Liver (tissue), 3 donors: ENCODE data around the gene ZNF280D.

ENCODE experiments used
- EGR1 ChIP-seq, 2 donors: IDR thresholded peaks; 2 replicates each; pipeline ENCODE4 v1.6.1; 2016 to 2018; ENCODE audit warnings: antibody characterized with exemption in 2 of 2, low read depth in 2 of 2
- GABPA ChIP-seq, 2 donors: IDR thresholded peaks in 1 of 2; conservative IDR thresholded peaks in 1 of 2; 2 replicates each; pipeline ENCODE4 v1.6.1; 2016; ENCODE audit warnings: antibody characterized with exemption in 2 of 2, mild to moderate bottlenecking in 1 of 2, moderate library complexity in 1 of 2
- HNF4G ChIP-seq: IDR thresholded peaks from 2 replicates; pipeline ENCODE4 v1.6.1; 2016; ENCODE audit warnings: antibody characterized with exemption
- RAD21 ChIP-seq, 2 donors: IDR thresholded peaks; 2 replicates each; pipeline ENCODE4 v1.6.1; 2016; ENCODE audit warnings: antibody characterized with exemption in 2 of 2, mild to moderate bottlenecking in 2 of 2
- RXRA ChIP-seq, 2 donors: IDR thresholded peaks; 2 replicates each; pipeline ENCODE4 v1.6.1; 2017 to 2018; ENCODE audit warnings: antibody characterized with exemption in 2 of 2, mild to moderate bottlenecking in 1 of 2
- SP1 ChIP-seq: IDR thresholded peaks from 2 replicates; pipeline ENCODE4 v1.6.1; 2018; ENCODE audit warnings: antibody characterized with exemption, mild to moderate bottlenecking
- TAF1 ChIP-seq: conservative IDR thresholded peaks from 2 replicates; pipeline ENCODE4 v1.6.1; 2016; ENCODE audit warnings: antibody characterized with exemption, mild to moderate bottlenecking
- YY1 ChIP-seq: IDR thresholded peaks from 2 replicates; pipeline ENCODE4 v1.6.1; 2016; ENCODE audit warnings: antibody characterized with exemption, mild to moderate bottlenecking
- TF ChIP-seq, protein P1 (sequence below): IDR thresholded peaks from 2 replicates; pipeline ENCODE4 v1.6.1; 2016; ENCODE audit warnings: antibody characterized with exemption, mild to moderate bottlenecking
- TF ChIP-seq, protein P2 (sequence below): fragments of 150-350 bp; IDR thresholded peaks from 2 replicates; pipeline ENCODE4 v1.5.1; 2017; ENCODE audit warnings: improper control_type of control experiment, low read depth, low read length; ENCODE audit not compliant: missing input control
- TF ChIP-seq, protein P3 (sequence below): IDR thresholded peaks from 2 replicates; pipeline ENCODE4 v1.6.1; 2016; ENCODE audit warnings: antibody characterized with exemption
- TF ChIP-seq, protein P4 (sequence below): IDR thresholded peaks from 2 replicates; pipeline ENCODE4 v1.6.1; 2016; ENCODE audit warnings: antibody characterized with exemption
- TF ChIP-seq, protein P5 (sequence below): IDR thresholded peaks from 2 replicates; pipeline ENCODE4 v1.6.1; 2016; ENCODE audit warnings: antibody characterized with exemption
- donor health status: healthy.
- donor health status: healthy.

DNA sequence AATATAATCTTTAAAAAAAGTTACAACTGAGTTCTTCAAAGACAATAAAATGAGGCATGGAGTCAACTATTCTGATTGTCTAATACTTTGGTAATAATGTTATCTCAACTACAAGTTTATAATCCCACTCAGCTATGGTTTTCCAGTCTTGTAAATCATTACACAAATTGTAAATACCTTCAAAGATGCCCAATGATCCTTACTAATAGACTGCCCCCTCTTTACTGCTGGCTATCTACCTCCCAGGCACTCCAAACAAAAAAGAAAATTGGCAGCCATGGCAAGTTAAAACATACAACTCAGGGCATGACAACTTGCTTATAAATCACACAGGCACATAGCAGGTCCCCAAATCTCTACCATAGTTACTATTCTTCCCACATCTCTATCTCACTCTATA is 58.5 kb downstream of the ZNF280D start:
- TF ChIP-seq, protein P1, sequence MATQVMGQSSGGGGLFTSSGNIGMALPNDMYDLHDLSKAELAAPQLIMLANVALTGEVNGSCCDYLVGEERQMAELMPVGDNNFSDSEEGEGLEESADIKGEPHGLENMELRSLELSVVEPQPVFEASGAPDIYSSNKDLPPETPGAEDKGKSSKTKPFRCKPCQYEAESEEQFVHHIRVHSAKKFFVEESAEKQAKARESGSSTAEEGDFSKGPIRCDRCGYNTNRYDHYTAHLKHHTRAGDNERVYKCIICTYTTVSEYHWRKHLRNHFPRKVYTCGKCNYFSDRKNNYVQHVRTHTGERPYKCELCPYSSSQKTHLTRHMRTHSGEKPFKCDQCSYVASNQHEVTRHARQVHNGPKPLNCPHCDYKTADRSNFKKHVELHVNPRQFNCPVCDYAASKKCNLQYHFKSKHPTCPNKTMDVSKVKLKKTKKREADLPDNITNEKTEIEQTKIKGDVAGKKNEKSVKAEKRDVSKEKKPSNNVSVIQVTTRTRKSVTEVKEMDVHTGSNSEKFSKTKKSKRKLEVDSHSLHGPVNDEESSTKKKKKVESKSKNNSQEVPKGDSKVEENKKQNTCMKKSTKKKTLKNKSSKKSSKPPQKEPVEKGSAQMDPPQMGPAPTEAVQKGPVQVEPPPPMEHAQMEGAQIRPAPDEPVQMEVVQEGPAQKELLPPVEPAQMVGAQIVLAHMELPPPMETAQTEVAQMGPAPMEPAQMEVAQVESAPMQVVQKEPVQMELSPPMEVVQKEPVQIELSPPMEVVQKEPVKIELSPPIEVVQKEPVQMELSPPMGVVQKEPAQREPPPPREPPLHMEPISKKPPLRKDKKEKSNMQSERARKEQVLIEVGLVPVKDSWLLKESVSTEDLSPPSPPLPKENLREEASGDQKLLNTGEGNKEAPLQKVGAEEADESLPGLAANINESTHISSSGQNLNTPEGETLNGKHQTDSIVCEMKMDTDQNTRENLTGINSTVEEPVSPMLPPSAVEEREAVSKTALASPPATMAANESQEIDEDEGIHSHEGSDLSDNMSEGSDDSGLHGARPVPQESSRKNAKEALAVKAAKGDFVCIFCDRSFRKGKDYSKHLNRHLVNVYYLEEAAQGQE, result no peak
- TF ChIP-seq, protein P2, sequence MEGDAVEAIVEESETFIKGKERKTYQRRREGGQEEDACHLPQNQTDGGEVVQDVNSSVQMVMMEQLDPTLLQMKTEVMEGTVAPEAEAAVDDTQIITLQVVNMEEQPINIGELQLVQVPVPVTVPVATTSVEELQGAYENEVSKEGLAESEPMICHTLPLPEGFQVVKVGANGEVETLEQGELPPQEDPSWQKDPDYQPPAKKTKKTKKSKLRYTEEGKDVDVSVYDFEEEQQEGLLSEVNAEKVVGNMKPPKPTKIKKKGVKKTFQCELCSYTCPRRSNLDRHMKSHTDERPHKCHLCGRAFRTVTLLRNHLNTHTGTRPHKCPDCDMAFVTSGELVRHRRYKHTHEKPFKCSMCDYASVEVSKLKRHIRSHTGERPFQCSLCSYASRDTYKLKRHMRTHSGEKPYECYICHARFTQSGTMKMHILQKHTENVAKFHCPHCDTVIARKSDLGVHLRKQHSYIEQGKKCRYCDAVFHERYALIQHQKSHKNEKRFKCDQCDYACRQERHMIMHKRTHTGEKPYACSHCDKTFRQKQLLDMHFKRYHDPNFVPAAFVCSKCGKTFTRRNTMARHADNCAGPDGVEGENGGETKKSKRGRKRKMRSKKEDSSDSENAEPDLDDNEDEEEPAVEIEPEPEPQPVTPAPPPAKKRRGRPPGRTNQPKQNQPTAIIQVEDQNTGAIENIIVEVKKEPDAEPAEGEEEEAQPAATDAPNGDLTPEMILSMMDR, result no peak
- TF ChIP-seq TAF1 (no peak), EGR1 (IDR thresholded peaks at IDR 0.05; ENCODE audit: low read depth in 2 of 2) (no peak), RAD21 (IDR thresholded peaks at IDR 0.05) (no peak), YY1 (no peak), GABPA (IDR thresholded peaks at IDR 0.05 in 1 of 2, conservative IDR thresholded peaks at IDR 0.05 in 1 of 2) (no peak), HNF4G (no peak), RXRA (IDR thresholded peaks at IDR 0.05) (no peak), SP1 (no peak)
- TF ChIP-seq, protein P3, sequence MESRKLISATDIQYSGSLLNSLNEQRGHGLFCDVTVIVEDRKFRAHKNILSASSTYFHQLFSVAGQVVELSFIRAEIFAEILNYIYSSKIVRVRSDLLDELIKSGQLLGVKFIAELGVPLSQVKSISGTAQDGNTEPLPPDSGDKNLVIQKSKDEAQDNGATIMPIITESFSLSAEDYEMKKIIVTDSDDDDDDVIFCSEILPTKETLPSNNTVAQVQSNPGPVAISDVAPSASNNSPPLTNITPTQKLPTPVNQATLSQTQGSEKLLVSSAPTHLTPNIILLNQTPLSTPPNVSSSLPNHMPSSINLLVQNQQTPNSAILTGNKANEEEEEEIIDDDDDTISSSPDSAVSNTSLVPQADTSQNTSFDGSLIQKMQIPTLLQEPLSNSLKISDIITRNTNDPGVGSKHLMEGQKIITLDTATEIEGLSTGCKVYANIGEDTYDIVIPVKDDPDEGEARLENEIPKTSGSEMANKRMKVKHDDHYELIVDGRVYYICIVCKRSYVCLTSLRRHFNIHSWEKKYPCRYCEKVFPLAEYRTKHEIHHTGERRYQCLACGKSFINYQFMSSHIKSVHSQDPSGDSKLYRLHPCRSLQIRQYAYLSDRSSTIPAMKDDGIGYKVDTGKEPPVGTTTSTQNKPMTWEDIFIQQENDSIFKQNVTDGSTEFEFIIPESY, result no peak
- TF ChIP-seq, protein P4, sequence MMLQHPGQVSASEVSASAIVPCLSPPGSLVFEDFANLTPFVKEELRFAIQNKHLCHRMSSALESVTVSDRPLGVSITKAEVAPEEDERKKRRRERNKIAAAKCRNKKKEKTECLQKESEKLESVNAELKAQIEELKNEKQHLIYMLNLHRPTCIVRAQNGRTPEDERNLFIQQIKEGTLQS, result no peak
- TF ChIP-seq, protein P5, sequence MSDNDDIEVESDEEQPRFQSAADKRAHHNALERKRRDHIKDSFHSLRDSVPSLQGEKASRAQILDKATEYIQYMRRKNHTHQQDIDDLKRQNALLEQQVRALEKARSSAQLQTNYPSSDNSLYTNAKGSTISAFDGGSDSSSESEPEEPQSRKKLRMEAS, result no peak
